Measurements from ENCODE around the gene KRTAP10-12. TPM values are rescaled to one million over a fixed set of nuclear protein-coding genes. Genes with fewer than 3 reads are reported as not detected.

KRTAP10-12 gene
- total and polyA plus RNA-seq, 4 donors = not detected

DNA sequence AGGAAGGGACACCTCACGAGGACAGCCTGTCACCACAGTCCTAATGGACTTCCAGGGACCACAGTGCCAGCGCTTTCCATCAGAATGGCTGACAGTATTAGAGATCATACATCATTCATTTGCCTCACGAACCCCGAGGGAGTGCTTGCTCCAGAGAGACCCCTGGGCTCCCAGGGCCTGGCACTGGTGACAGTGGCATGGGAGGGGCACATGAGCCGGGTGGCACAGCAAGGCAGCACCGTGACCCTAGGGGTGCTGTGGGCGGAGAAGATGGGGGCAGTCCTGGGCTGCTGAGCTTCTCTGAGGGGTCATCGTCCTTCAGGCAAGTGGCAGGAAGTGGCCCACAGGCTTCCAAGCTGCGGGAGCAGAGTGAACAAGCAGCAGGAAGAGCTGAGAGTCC is 30.8 kb downstream of the KRTAP10-12 start:
- TF ChIP-seq SP1 (IDR thresholded peaks at IDR 0.05) = no peak
- TF ChIP-seq NR2F2 (IDR thresholded peaks at IDR 0.05) = no peak
- TF ChIP-seq REST (IDR thresholded peaks at IDR 0.05) = no peak
- TF ChIP-seq GABPA (IDR thresholded peaks at IDR 0.05 in 1 of 2, conservative IDR thresholded peaks at IDR 0.05 in 1 of 2) = no peak
- no peak for TF ChIP-seq HNF4G (IDR thresholded peaks at IDR 0.05)
- TF ChIP-seq, protein P1, sequence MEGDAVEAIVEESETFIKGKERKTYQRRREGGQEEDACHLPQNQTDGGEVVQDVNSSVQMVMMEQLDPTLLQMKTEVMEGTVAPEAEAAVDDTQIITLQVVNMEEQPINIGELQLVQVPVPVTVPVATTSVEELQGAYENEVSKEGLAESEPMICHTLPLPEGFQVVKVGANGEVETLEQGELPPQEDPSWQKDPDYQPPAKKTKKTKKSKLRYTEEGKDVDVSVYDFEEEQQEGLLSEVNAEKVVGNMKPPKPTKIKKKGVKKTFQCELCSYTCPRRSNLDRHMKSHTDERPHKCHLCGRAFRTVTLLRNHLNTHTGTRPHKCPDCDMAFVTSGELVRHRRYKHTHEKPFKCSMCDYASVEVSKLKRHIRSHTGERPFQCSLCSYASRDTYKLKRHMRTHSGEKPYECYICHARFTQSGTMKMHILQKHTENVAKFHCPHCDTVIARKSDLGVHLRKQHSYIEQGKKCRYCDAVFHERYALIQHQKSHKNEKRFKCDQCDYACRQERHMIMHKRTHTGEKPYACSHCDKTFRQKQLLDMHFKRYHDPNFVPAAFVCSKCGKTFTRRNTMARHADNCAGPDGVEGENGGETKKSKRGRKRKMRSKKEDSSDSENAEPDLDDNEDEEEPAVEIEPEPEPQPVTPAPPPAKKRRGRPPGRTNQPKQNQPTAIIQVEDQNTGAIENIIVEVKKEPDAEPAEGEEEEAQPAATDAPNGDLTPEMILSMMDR (IDR thresholded peaks at IDR 0.05; ENCODE audit: low read depth, low read length, missing input control) = no peak
- TF ChIP-seq RXRA (IDR thresholded peaks at IDR 0.05) = no peak
- Histone ChIP-seq H3K9ac (ENCODE audit: low read depth in 1 of 2, low read length in 2 of 2) (no peak overlapping the region), H3K27me3 (ENCODE audit: control insufficient read depth in 4 of 4, insufficient read depth in 4 of 4, low read length in 3 of 4) (peaks cover 0 to 14% (median 4%) of the 10 kb centered on the region in 4 donors), H3K4me3 (ENCODE audit: low read depth in 1 of 3, low read length in 3 of 3) (no peak overlapping the region), H3K4me1 (ENCODE audit: control insufficient read depth in 4 of 4, insufficient read depth in 4 of 4, low read length in 3 of 4) (peaks cover 0 to 3% (median 0%) of the 10 kb centered on the region in 4 donors), H3K9me3 (ENCODE audit: control insufficient read depth in 4 of 4, low read length in 3 of 4) (no peaks in the 10 kb centered on the region), H3K27ac (ENCODE audit: low read depth in 1 of 2, low read length in 2 of 2) (no peak overlapping the region), H3K36me3 (ENCODE audit: control insufficient read depth in 4 of 4, insufficient read depth in 3 of 4, low read depth in 1 of 4, low read length in 3 of 4) (no peaks in the 10 kb centered on the region)
- 65% methylated on average over 9 of the region's 9 CpGs for WGBS
- DNase-seq (ENCODE audit: low spot score) = no peak

DNA sequence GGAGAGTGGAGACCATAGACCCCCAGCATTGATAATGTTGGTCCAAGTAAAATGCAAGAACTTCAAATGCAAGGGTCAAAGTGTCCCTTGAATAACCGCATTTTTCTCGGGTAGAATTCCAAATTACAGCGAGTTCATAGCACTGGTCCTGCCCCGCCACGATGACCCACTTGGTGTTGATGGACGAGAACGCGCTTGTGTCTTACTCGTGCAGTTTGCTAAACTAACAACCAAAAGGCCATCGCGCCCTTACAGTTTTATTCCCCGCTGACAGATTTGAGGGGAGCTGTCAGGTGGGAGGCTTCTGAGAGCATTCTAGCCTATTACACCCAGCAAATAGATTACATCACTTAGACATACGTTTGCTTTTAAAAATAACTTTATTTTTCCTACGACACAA is 31.7 kb downstream of the KRTAP10-12 start:
- H3K27ac ChIP-seq (ENCODE audit: low read depth in 1 of 2, low read length in 2 of 2) = no peak overlapping the region
- TF ChIP-seq MAX (IDR thresholded peaks at IDR 0.05) (no peak), RAD21 (IDR thresholded peaks at IDR 0.05) (no peak), TAF1 (conservative IDR thresholded peaks at IDR 0.05) (no peak), GABPA (IDR thresholded peaks at IDR 0.05 in 1 of 2, conservative IDR thresholded peaks at IDR 0.05 in 1 of 2) (no peak), ATF3 (IDR thresholded peaks at IDR 0.05) (no peak)
- WGBS = 88% methylated on average over 14 of the region's 14 CpGs
- no peaks in the 10 kb centered on the region for H3K36me3 ChIP-seq (ENCODE audit: control insufficient read depth in 4 of 4, insufficient read depth in 3 of 4, low read depth in 1 of 4, low read length in 3 of 4)
- no peak overlapping the region for H3K4me3 ChIP-seq (ENCODE audit: low read depth in 1 of 3, low read length in 3 of 3)
- no peak for DNase-seq (ENCODE audit: low spot score)
- H3K9ac ChIP-seq (ENCODE audit: low read depth in 1 of 2, low read length in 2 of 2) = no peak overlapping the region
- peaks cover 0 to 6% (median 4%) of the 10 kb centered on the region in 4 donors for H3K27me3 ChIP-seq (ENCODE audit: control insufficient read depth in 4 of 4, insufficient read depth in 4 of 4, low read length in 3 of 4)
- no peaks in the 10 kb centered on the region for H3K4me1 ChIP-seq (ENCODE audit: control insufficient read depth in 4 of 4, insufficient read depth in 4 of 4, low read length in 3 of 4)
- H3K9me3 ChIP-seq (ENCODE audit: control insufficient read depth in 4 of 4, low read length in 3 of 4) = no peaks in the 10 kb centered on the region
